Endothelial cell (in vitro differentiated cells): Measurements from ENCODE around the gene PIK3CD. TPM values are rescaled to one million over a fixed set of nuclear protein-coding genes. Genes with fewer than 3 reads are reported as not detected.
A peak's percentile ranks its signal among the peaks of the same experiment; 100 is the strongest.
"Not testable (repeated sequence)": the region's sequence is repeated elsewhere in the genome, so short reads cannot be mapped to it uniquely, and the experiment has no call there.

Source experiments
- DNase-seq: peaks from one replicate; pipeline ENCODE4 v3.0.0; 2021; ENCODE audit warnings: low spot score
- H3K27ac Mint-ChIP-seq: one replicate; pipeline ENCODE4 v1.8.0; 2021; ENCODE audit warnings: mixed read lengths, inconsistent platforms; ENCODE audit not compliant: unreplicated experiment
- H3K27me3 Mint-ChIP-seq: one replicate; pipeline ENCODE4 v1.8.0; 2021; ENCODE audit warnings: mild to moderate bottlenecking, moderate library complexity, mixed read lengths, inconsistent platforms; ENCODE audit not compliant: unreplicated experiment
- H3K36me3 Mint-ChIP-seq: one replicate; pipeline ENCODE4 v1.8.0; 2021; ENCODE audit warnings: mild to moderate bottlenecking, low read depth, mixed read lengths, inconsistent platforms; ENCODE audit not compliant: unreplicated experiment
- H3K4me1 Mint-ChIP-seq: one replicate; pipeline ENCODE4 v1.8.0; 2021; ENCODE audit warnings: mild to moderate bottlenecking, mixed read lengths, inconsistent platforms; ENCODE audit not compliant: unreplicated experiment
- H3K4me3 Mint-ChIP-seq: one replicate; pipeline ENCODE4 v1.8.0; 2021; ENCODE audit warnings: mild to moderate bottlenecking, mixed read lengths, inconsistent platforms; ENCODE audit not compliant: unreplicated experiment
- H3K9me3 Mint-ChIP-seq: one replicate; pipeline ENCODE4 v1.8.0; 2021; ENCODE audit warnings: mixed read lengths, inconsistent platforms; ENCODE audit not compliant: unreplicated experiment
- total RNA-seq: library from RNA; stranded (reverse); fragmentation: NEBNext Ultra II Directional; extraction: Animal tissue kit (Norgen Biotek cat#: 25700); gene quantifications from one replicate; pipeline ENCODE4 v1.2.1, GENCODE V29; 2021; ENCODE audit not compliant: unreplicated experiment
- TF ChIP-seq, protein P1 (sequence below): fragments of 200-600 bp; sonication (generic); IDR thresholded peaks from one replicate; pipeline ENCODE4 v1.5.0; 2021; ENCODE audit warnings: antibody characterized with exemption; ENCODE audit not compliant: unreplicated experiment

PIK3CD gene
- total RNA-seq, 1 donor from 2014 or later: 30.3 TPM

DNA sequence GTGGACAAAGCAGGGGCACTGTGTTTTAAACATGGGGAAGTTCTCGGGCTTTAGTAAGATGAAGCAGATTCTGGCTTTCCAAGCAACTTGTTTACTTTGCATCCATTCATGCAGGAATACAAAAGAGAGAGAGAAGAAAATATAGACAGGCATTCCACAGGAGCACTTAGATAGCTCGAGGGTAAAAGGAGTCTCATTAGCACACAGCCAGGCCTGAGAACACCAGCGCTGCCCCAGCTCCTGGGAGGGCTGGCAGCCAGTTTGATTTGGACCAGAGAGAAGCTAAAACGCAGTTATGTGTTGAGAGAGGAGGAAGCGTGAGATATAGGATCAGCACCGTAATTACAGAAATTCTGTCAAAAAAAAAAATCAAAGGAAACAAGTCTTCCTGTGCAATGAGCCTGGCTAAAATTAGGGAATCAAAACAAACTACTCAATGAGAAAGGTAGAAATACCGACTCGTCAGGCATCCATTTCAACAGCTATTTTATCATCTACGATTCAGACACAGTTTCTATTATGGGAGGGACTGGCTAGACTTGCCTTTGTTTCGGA is 104.0 kb downstream of the PIK3CD start:
- no peak for DNase-seq

DNA sequence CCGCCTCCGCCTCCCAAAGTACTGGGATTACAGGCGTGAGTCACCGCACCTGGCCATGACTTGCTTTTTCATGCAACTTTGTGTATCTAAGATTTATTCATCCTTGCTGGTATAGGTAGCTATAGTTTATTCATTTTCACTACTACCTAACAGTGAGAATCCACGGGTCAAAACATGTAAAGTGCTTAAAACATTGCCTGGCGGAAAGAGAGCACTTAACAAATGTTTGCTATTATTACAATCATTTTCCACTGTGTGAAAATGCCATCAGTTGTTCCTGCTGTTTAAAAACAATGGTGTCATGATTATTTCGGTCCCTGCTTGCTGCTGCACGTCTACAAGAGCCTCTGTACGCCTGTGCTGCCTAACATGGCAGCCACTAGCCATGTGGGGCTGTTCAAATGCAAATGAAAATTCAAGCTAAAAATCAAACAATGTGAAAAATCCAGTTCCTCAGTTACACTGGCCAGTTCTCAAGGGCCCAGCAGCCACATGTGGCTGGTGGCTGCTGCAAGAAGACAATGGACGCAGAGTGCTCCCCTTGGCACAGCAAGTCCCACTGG is 107.1 kb downstream of the PIK3CD start:
- TF ChIP-seq, protein P1, sequence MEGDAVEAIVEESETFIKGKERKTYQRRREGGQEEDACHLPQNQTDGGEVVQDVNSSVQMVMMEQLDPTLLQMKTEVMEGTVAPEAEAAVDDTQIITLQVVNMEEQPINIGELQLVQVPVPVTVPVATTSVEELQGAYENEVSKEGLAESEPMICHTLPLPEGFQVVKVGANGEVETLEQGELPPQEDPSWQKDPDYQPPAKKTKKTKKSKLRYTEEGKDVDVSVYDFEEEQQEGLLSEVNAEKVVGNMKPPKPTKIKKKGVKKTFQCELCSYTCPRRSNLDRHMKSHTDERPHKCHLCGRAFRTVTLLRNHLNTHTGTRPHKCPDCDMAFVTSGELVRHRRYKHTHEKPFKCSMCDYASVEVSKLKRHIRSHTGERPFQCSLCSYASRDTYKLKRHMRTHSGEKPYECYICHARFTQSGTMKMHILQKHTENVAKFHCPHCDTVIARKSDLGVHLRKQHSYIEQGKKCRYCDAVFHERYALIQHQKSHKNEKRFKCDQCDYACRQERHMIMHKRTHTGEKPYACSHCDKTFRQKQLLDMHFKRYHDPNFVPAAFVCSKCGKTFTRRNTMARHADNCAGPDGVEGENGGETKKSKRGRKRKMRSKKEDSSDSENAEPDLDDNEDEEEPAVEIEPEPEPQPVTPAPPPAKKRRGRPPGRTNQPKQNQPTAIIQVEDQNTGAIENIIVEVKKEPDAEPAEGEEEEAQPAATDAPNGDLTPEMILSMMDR: no peak
- H3K36me3 Mint-ChIP-seq: no peaks in the 10 kb centered on the region
- peaks cover 1% of the 10 kb centered on the region for H3K27me3 Mint-ChIP-seq
- no peak overlapping the region for H3K27ac Mint-ChIP-seq
- no peak for DNase-seq
- no peaks in the 10 kb centered on the region for H3K9me3 Mint-ChIP-seq
- H3K4me1 Mint-ChIP-seq: peaks cover 21% of the 10 kb centered on the region
- no peak overlapping the region for H3K4me3 Mint-ChIP-seq

More for the DNA sequence above, 104.0 kb downstream of the PIK3CD start:
- Mint-ChIP-seq H3K9me3 (no peaks in the 10 kb centered on the region), H3K4me1 (peaks cover 16% of the 10 kb centered on the region), H3K27ac (peak overlapping the region; percentile 8), H3K36me3 (peaks cover 11% of the 10 kb centered on the region), H3K4me3 (no peak overlapping the region), H3K27me3 (no peaks in the 10 kb centered on the region)
- TF ChIP-seq, protein P1: no peak

DNA sequence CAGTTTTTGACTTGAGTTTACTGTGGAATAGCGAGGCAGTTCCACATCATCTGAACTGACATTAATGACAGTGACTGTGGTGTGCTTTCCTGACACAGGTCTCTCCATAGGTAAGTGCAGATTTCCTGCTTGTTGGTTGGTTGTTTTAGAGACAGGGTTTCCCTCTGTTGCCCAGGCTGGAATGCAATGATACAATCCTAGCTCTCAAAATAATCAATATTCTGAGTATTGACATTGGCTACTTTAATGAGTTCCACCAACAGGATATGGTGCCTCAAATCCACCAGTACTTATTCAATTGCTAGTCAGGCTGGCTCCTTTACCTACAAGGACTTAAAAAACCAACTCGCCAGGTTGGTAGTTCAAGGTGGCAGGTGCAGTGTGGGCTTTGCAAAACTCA is 108.4 kb downstream of the PIK3CD start:
- TF ChIP-seq, protein P1: no peak
- Mint-ChIP-seq H3K4me1 (peaks cover 20% of the 10 kb centered on the region), H3K27ac (no peak overlapping the region)

DNA sequence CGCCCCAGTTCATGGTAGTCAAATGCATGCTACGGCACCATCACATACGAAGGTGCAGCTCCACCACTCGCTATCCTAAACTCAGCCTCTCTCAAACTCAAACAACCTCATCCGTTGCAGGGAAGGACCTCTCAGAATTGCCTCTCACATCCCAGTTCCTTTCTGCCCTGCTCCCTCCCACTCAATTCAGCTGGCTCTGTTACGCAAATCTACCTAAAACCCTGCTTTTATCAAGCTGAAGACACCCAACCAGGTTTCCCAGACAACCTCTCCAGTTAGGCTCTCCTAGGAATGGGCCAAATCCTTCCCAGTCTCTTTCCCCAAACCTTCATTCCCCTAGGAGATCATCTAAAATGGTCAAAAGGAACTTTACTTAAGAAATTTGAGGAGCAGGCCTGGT is 109.3 kb downstream of the PIK3CD start:
- Mint-ChIP-seq H3K4me3 (no peak overlapping the region), H3K9me3 (no peaks in the 10 kb centered on the region), H3K27me3 (peaks cover 1% of the 10 kb centered on the region), H3K36me3 (no peaks in the 10 kb centered on the region), H3K4me1 (peaks cover 12% of the 10 kb centered on the region), H3K27ac (no peak overlapping the region)
- TF ChIP-seq, protein P1: no peak
- DNase-seq: no peak

More for the DNA sequence above, 108.4 kb downstream of the PIK3CD start:
- Mint-ChIP-seq H3K9me3 (no peaks in the 10 kb centered on the region), H3K4me3 (no peak overlapping the region), H3K27me3 (peaks cover 1% of the 10 kb centered on the region), H3K36me3 (no peaks in the 10 kb centered on the region)
- DNase-seq: no peak

DNA sequence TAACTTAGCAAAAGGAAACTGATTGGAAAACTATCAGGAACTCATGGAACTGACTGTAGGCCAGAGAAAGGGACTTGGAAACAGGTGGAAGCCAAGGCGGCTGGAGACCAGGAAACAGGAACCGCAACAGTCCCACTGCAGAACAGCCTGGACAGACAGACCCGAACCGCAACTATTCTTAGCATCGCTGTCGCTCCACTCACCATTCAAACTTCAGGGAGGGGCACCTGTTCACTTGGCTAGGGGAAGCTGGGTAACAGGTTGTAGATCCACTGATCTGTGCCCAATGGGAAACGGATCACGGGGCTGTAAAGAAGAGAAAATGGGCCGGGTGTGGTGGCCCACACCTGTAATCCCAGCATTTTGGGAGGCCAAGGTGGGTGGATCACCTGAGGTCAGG is 110.3 kb downstream of the PIK3CD start:
- H3K4me3 Mint-ChIP-seq: no peak overlapping the region
- TF ChIP-seq, protein P1: no peak
- peak; percentile 8 for DNase-seq
- peaks cover 8% of the 10 kb centered on the region for H3K4me1 Mint-ChIP-seq
- H3K27me3 Mint-ChIP-seq: peaks cover 1% of the 10 kb centered on the region
- H3K27ac Mint-ChIP-seq: peak overlapping the region; percentile 37
- no peaks in the 10 kb centered on the region for H3K36me3 Mint-ChIP-seq
- H3K9me3 Mint-ChIP-seq: no peaks in the 10 kb centered on the region

DNA sequence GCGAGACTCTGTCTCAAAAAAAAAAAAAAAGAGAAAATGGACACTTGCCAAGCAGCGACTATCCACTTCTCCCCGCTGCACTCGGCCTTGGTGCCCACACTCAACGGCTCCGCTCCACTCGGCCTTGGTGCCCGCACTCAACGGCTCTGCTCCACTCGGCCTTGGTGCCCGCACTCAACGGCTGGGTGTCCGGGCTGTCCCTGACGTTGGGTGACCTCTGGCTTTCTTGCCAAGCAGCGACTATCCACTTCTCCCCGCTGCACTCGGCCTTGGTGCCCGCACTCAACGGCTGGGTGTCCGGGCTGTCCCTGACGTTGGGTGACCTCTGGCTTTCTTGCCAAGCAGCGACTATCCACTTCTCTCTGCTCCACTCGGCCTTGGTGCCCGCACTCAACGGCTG is 110.9 kb downstream of the PIK3CD start:
- H3K27me3 Mint-ChIP-seq, H3K27ac Mint-ChIP-seq, H3K9me3 Mint-ChIP-seq, H3K4me1 Mint-ChIP-seq, DNase-seq, H3K4me3 Mint-ChIP-seq, H3K36me3 Mint-ChIP-seq: not testable (repeated sequence)
